Measurements from ENCODE around the gene CDHR1.

The CDHR1 gene

GRCh38 chr10:84226616-84227015 is 32.3 kb downstream of the CDHR1 start:
- no peak for DNase-seq (ENCODE audit: low read depth in 3 of 3, low spot score in 1 of 3)

GRCh38 chr10:84227810-84228209 is 33.5 kb downstream of the CDHR1 start:
- DNase-seq (ENCODE audit: low read depth in 3 of 3, low spot score in 1 of 3): no peak

DNA sequence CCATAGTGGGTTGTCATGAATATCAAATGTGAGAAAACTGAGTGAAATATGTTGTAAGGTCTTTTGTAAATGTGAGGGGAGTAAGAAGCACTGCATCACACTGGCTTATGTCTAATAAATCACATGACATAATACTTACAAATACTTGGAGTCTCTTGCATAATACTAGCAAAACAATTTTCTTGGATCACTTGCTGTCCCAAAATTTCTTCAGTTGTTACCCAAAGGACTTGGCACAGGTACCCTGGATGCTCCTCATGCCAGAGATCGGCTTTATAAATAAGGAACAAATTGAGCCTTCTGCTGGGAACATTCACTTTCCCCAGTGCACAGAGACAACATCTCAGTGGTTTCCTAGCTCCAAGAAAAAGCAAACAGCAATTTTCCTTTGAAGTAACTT is 36.0 kb downstream of the CDHR1 start:
- no peak for DNase-seq (ENCODE audit: low read depth in 3 of 3, low spot score in 1 of 3)

GRCh38 chr10:84232376-84232775 is 38.0 kb downstream of the CDHR1 start:
- no peak for DNase-seq (ENCODE audit: low read depth in 3 of 3, low spot score in 1 of 3)

- DNase-seq (ENCODE audit: low read depth in 3 of 3, low spot score in 1 of 3): no peak
Observed at GRCh38 chr10:84233940-84234339, 39.6 kb downstream of the CDHR1 start.

GRCh38 chr10:84234479-84234878 is 40.1 kb downstream of the CDHR1 start:
- no peak for DNase-seq (ENCODE audit: low read depth in 3 of 3, low spot score in 1 of 3)

DNA sequence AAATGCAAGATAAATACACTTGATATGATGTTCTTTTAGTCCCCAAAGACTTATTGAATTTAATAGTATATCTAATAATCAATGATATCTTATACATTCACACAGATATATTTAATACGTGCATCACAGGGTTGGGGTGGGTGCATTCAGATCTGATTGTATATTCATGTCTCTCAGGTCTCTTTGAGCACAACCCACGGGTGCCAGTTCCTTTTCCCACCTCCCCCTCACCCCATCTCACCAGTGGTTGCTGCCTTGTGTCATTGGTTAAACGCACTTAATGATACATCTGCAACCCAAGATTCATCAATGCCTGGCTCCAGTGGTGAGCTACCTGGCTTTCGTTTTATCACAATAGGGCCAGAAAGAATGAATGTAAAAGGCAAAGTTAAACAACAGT is 40.8 kb downstream of the CDHR1 start:
- DNase-seq (ENCODE audit: low read depth in 3 of 3, low spot score in 1 of 3): no peak

- no peak for DNase-seq (ENCODE audit: low read depth in 3 of 3, low spot score in 1 of 3)
Observed at GRCh38 chr10:84236807-84237198, 42.5 kb downstream of the CDHR1 start.

DNA sequence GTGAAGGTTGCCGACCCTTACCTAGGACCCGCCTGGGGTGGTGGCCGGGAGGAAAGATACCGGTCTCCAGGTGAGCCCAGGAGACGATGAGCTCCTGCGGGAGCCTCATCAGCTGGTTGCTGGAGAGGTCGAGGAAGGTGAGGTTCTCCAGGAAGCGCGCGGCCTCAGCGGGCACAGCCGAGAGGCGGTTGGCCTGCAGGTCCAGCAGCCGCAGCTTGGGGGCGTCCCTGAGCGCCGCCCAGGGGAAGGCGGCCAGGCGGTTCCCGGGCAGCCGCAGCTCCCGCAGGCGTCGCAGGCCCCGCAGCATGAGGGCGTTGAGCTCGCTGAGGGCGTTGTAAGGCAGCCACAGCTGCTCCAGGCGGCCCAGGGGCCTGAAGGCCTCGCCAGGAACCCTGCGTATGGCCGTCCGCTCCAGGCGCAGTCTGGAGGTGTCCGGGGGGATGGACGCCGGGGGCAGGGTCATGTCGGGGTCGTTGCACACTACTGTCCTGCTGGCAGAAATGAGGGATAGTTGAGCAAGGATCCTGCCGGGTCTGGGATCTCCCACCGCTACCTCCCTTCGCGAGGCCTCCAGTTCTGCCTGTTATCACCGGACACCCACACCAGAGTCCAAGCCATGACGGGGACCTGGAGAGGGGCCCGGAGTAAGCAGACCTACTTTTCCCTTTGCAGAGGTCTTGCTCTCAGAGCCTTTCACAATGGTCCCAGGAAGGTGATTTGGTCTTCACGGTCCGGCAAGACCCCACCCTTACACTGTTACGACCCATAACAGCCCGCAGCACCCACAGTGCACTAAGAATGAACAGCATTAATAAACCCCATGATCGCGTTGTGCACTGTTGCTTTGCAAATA is 43.1 kb downstream of the CDHR1 start:
- DNase-seq (ENCODE audit: low read depth in 3 of 3, low spot score in 1 of 3): no peak

- no peak for DNase-seq (ENCODE audit: low read depth in 3 of 3, low spot score in 1 of 3)
Observed at GRCh38 chr10:84238909-84239308, 44.6 kb downstream of the CDHR1 start.

DNA sequence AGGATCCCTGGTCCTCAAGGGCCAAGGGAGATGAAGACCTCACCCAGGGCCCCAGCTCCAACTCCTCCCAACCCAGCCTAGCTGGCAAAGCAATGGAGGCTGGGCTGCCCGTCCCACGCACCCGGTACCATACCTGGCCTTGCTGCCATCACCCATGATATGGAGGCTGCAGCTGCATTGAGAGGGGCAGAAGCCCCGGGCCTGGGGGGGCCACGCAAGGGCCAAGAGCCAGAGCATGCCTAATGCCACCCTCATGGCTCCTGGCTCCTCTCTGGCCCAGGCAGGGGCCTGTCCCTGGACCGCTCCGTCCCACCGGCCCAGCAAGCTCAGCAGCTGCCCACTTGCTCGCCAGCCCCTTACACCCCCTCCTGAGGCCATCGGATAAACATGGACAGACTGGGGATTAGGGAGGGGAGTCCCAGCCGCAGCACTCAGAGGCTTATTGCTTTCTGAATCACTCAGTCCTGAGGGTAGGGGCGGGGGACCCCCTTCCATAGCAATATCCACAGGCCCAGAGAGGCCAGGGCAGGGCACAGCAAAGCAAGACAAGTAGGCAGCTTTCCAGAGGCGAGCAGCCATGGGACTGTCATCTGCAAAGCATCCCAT is 47.0 kb downstream of the CDHR1 start, which contains the start of gene LRIT1:
LRIT1 (minus strand) TSS at position 362 of the 606 bp plus-strand sequence; CDS start at position 255, 107 bp downstream.
- no peak for DNase-seq (ENCODE audit: low read depth in 3 of 3, low spot score in 1 of 3)

DNA sequence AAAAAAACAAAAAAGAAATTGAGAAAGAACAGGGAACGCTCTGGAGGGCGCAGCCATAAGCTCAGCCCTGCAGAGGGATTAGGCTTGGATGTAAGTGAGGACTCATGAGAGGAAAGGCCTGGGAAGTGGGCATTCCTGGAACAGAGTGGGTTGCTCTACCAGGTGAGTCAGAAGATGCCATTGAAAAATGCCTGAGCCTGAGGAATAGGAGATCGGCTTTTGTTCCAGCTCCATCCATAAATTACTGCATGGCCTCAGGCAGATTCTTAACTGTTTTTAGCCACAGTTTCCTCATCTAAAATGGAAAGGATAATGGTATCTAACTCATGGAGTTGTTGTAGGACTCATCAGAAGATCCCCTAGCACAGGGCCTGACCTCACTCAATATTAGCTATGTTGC is 49.4 kb downstream of the CDHR1 start:
- DNase-seq (ENCODE audit: low read depth in 3 of 3, low spot score in 1 of 3): no peak

GRCh38 chr10:84244651-84245270 is 50.4 kb downstream of the CDHR1 start, which contains the start of gene RGR:
RGR (plus strand) TSS chr10:84245053; CDS start chr10:84245091, 38 bp downstream.
- no peak for DNase-seq (ENCODE audit: low read depth in 3 of 3, low spot score in 1 of 3)

DNA sequence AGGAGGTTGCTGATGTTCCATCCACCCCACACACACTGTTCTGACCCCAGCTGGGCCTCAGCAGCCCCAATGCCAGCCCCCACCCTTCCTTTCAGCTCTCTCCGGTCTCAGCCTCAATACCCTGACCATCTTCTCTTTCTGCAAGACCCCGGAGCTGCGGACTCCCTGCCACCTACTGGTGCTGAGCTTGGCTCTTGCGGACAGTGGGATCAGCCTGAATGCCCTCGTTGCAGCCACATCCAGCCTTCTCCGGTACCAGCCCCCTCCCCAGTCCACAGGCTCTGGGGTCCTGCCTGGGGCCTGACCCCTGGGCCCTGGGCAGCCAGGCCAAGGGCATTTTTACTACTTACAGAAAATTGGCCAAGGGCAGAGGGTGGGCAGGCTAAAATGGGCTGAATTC is 53.2 kb downstream of the CDHR1 start:
- DNase-seq (ENCODE audit: low read depth in 3 of 3, low spot score in 1 of 3): no peak

GRCh38 chr10:84248794-84249193 is 54.5 kb downstream of the CDHR1 start:
- no peak for DNase-seq (ENCODE audit: low read depth in 3 of 3, low spot score in 1 of 3)

- DNase-seq (ENCODE audit: low read depth in 3 of 3, low spot score in 1 of 3): no peak
Observed at GRCh38 chr10:84254552-84255478, 60.5 kb downstream of the CDHR1 start.

DNA sequence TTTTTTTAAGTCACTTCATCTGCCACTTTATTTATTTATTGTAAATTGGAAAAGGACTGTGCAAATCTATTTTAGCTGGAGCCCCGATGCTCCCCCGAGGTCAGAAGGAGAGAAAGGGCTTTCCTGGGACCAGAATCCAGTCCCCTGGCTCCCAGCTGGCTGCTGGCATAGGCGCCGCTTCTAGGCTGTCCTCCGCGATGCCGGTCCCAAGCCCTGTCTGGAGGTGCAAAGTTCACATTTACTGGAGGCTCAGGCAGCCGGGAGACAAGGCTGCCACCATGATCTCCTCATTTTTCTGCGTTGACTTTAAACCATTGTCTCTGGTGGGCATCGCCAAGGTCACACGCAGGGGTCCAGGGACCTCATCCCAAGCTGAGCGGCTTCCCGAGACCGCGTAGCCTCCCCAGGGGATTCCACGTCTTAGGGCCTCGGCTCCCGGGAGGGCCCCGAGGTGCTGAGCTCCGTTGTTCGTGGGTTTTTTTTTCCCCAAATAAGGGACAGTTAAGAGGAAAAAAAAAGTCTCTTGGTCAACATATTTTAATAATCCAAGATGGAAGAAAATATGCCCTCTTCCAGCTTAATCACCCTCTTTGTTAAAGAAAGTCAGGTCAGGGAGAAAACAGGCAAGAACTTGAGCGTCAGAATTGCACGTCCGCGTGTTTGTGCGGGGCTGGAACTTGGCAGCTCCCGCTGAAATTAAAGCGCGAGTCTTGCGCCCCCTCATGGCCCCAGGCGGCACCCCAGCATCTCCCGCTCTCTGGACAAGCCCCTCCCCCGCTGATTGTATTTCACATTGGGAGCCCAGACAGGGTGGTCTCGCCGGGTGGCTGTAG is 62.4 kb downstream of the CDHR1 start:
- DNase-seq (ENCODE audit: low read depth in 3 of 3, low spot score in 1 of 3): peak in 1 of 3 donors; percentile 28

- no peak for DNase-seq (ENCODE audit: low read depth in 3 of 3, low spot score in 1 of 3)
Observed at GRCh38 chr10:84257343-84258020, 63.1 kb downstream of the CDHR1 start.

GRCh38 chr10:84258034-84258695 is 63.8 kb downstream of the CDHR1 start:
- no peak for DNase-seq (ENCODE audit: low read depth in 3 of 3, low spot score in 1 of 3)
